H9 (cell line): ENCODE measurements around the gene ABHD8. TPM values are rescaled to one million over a fixed set of nuclear protein-coding genes. Genes with fewer than 3 reads are reported as not detected.

Experiments used
- DNase-seq: peaks from one replicate; pipeline ENCODE4 v3.0.0-alpha.2; 2017
- H2AFZ ChIP-seq: one replicate; pipeline ENCODE4 v1.6.1; 2013; ENCODE audit warnings: mild to moderate bottlenecking, low read length, control low read depth, moderate library complexity
- H2AK5ac ChIP-seq: 2 replicates; pipeline ENCODE4 v1.6.1; 2013; ENCODE audit warnings: low read length, control low read depth, mixed read lengths; ENCODE audit not compliant: insufficient read length
- H2BK120ac ChIP-seq: one replicate; pipeline ENCODE4 v1.6.1; 2013; ENCODE audit warnings: low read depth, mild to moderate bottlenecking, low read length, control low read depth, inconsistent platforms; ENCODE audit not compliant: poor library complexity, severe bottlenecking
- H2BK12ac ChIP-seq: 2 replicates; pipeline ENCODE4 v1.6.1; 2013; ENCODE audit warnings: low read length, control low read depth, mixed read lengths, low read depth; ENCODE audit not compliant: insufficient read length
- H2BK15ac ChIP-seq: 2 replicates; pipeline ENCODE4 v1.6.1; 2013; ENCODE audit warnings: low read depth, low read length, control low read depth
- H2BK20ac ChIP-seq: one replicate; pipeline ENCODE4 v1.6.1; 2013; ENCODE audit warnings: low read depth, mild to moderate bottlenecking, low read length, control low read depth, inconsistent platforms; ENCODE audit not compliant: poor library complexity, severe bottlenecking
- H2BK5ac ChIP-seq: 2 replicates; pipeline ENCODE4 v1.6.1; 2013; ENCODE audit warnings: low read length, control low read depth, mixed read lengths; ENCODE audit not compliant: insufficient read length
- H3K14ac ChIP-seq: 2 replicates; pipeline ENCODE4 v1.6.1; 2013; ENCODE audit warnings: low read length, control low read depth; ENCODE audit not compliant: insufficient read depth
- H3K18ac ChIP-seq: 2 replicates; pipeline ENCODE4 v1.6.1; 2013; ENCODE audit warnings: low read depth, mild to moderate bottlenecking, mixed read lengths, low read length, control low read depth; ENCODE audit not compliant: insufficient read length
- H3K23ac ChIP-seq: 2 replicates; pipeline ENCODE4 v1.6.1; 2013; ENCODE audit warnings: low read length, control low read depth, mixed read lengths, low read depth; ENCODE audit not compliant: insufficient read length
- H3K23me2 ChIP-seq: 2 replicates; pipeline ENCODE4 v1.6.1; 2013; ENCODE audit warnings: low read depth, mild to moderate bottlenecking, mixed read lengths, low read length, control low read depth; ENCODE audit not compliant: insufficient read length, poor library complexity, severe bottlenecking
- H3K27ac ChIP-seq: 2 replicates; pipeline ENCODE4 v1.5.1; 2013; ENCODE audit warnings: low read length, control low read depth, mixed read lengths, low read depth; ENCODE audit not compliant: insufficient read length
- H3K27me3 ChIP-seq: 2 replicates; pipeline ENCODE4 v1.6.1; 2013; ENCODE audit warnings: low read length, control low read depth, inconsistent platforms; ENCODE audit not compliant: insufficient read depth
- H3K4ac ChIP-seq: 2 replicates; pipeline ENCODE4 v1.6.1; 2013; ENCODE audit warnings: low read depth, mild to moderate bottlenecking, control low read depth, inconsistent platforms, low read length, moderate library complexity
- H3K4me1 ChIP-seq: 2 replicates; pipeline ENCODE4 v1.6.1; 2013; ENCODE audit warnings: low read length, control low read depth, inconsistent platforms; ENCODE audit not compliant: insufficient read depth
- H3K4me2 ChIP-seq: 2 replicates; pipeline ENCODE4 v1.6.1; 2013; ENCODE audit warnings: low read length, control low read depth, mixed read lengths; ENCODE audit not compliant: insufficient read length, insufficient read depth
- H3K56ac ChIP-seq: 2 replicates; pipeline ENCODE4 v1.6.1; 2013; ENCODE audit warnings: low read depth, mild to moderate bottlenecking, mixed read lengths, low read length, control low read depth; ENCODE audit not compliant: insufficient read length
- H3K79me1 ChIP-seq: 2 replicates; pipeline ENCODE4 v1.6.1; 2013; ENCODE audit warnings: low read depth, mild to moderate bottlenecking, moderate library complexity, low read length, control low read depth, inconsistent platforms; ENCODE audit not compliant: insufficient read depth, poor library complexity, severe bottlenecking
- H3K79me2 ChIP-seq: 2 replicates; pipeline ENCODE4 v1.6.1; 2013; ENCODE audit warnings: low read length, control low read depth, inconsistent platforms; ENCODE audit not compliant: insufficient read depth
- H3K9ac ChIP-seq: 2 replicates; pipeline ENCODE4 v1.6.1; 2013; ENCODE audit warnings: low read length, control low read depth, mixed read lengths; ENCODE audit not compliant: insufficient read length; ENCODE audit errors: extremely low read depth
- H3K9me3 ChIP-seq: one replicate; pipeline ENCODE4 v1.6.1; 2013; ENCODE audit warnings: low read depth, low read length, inconsistent platforms; ENCODE audit not compliant: control insufficient read depth
- H3T11ph ChIP-seq: one replicate; pipeline ENCODE4 v1.6.1; 2013; ENCODE audit warnings: mild to moderate bottlenecking, low read length, control low read depth, inconsistent platforms
- H4K20me1 ChIP-seq: one replicate; pipeline ENCODE4 v1.6.1; 2013; ENCODE audit not compliant: control insufficient read depth, insufficient read length, insufficient read depth
- H4K5ac ChIP-seq: 2 replicates; pipeline ENCODE4 v1.6.1; 2013; ENCODE audit warnings: low read depth, mild to moderate bottlenecking, mixed read lengths, low read length, control low read depth; ENCODE audit not compliant: insufficient read length
- H4K8ac ChIP-seq: replicated peaks from 2 replicates; pipeline ENCODE4 v1.6.1; 2013; ENCODE audit warnings: low read length, control low read depth, mixed read lengths, low read depth; ENCODE audit not compliant: insufficient read length
- H4K91ac ChIP-seq: 2 replicates; pipeline ENCODE4 v1.6.1; 2013; ENCODE audit warnings: low read depth, mild to moderate bottlenecking, moderate library complexity, mixed read lengths, low read length, control low read depth; ENCODE audit not compliant: insufficient read length
- H3K27ac Mint-ChIP-seq, 3 experiments: 2 replicates in 2 of 3; 3 replicates in 1 of 3; pipeline ENCODE4 v1.8.0; 2020 to 2021; ENCODE audit warnings: mixed read lengths in 3 of 3, mild to moderate bottlenecking in 1 of 3, moderate library complexity in 1 of 3
- H3K27me3 Mint-ChIP-seq: 2 replicates; pipeline ENCODE4 v1.8.0; 2021; ENCODE audit warnings: low read depth, mild to moderate bottlenecking, moderate library complexity, mixed read lengths
- H3K36me3 Mint-ChIP-seq, 3 experiments: 2 replicates in 2 of 3; 3 replicates in 1 of 3; pipeline ENCODE4 v1.8.0; 2020 to 2021; ENCODE audit warnings: low read depth in 3 of 3, mixed read lengths in 3 of 3; ENCODE audit not compliant: insufficient read depth in 1 of 3
- H3K4me1 Mint-ChIP-seq, 2 experiments: 2 replicates each; pipeline ENCODE4 v1.8.0; 2020; ENCODE audit warnings: mixed read lengths in 2 of 2
- H3K4me3 Mint-ChIP-seq, 2 experiments: 2 replicates in 1 of 2; 3 replicates in 1 of 2; pipeline ENCODE4 v1.8.0; 2020 to 2021; ENCODE audit warnings: mild to moderate bottlenecking in 2 of 2, mixed read lengths in 2 of 2, moderate library complexity in 1 of 2
- H3K9me3 Mint-ChIP-seq, 2 experiments: 2 replicates in 1 of 2; 3 replicates in 1 of 2; pipeline ENCODE4 v1.8.0; 2020; ENCODE audit warnings: mild to moderate bottlenecking in 2 of 2, mixed read lengths in 2 of 2, moderate library complexity in 1 of 2
- WGBS: extraction: QIAGEN DNeasy Blood & Tissue Kit; methylation state at CpG from one replicate; pipeline ENCODE4 v1.1.7; 2013; ENCODE audit warnings: missing lambda C conversion rate, low lambda C conversion rate, mixed read lengths; ENCODE audit not compliant: insufficient read length; ENCODE audit errors: extremely low coverage; 5-methylcytosine and 5-hydroxymethylcytosine counted together
- total RNA-seq: library from RNA; stranded (reverse); gene quantifications from 2 replicates; pipeline ENCODE4 v1.2.1, GENCODE V29; 2021
- TF ChIP-seq, protein P1 (sequence below): fragments of 200-600 bp; sonication (generic); conservative IDR thresholded peaks from 3 replicates; pipeline ENCODE4 v1.8.0; 2021; ENCODE audit warnings: antibody characterized with exemption, mild to moderate bottlenecking

The ABHD8 gene
- total RNA-seq, 1 experiment from 2014 or later: 11.7 TPM

- H3K56ac ChIP-seq: no peak overlapping the region
- no peak overlapping the region for H2AK5ac ChIP-seq
- Mint-ChIP-seq H3K4me3 (no peak overlapping the region; a peak in 1 of 5 replicates), H3K27ac (no peak overlapping the region), H3K27me3 (peaks cover 1% of the 10 kb centered on the region; the same call in 1 of the 2 replicates), H3K4me1 (peaks cover 4 to 15% of the 10 kb centered on the region in 2 experiments), H3K9me3 (no peaks in the 10 kb centered on the region; a peak in 1 of 5 replicates), H3K36me3 (peaks cover 0 to 24% (median 2%) of the 10 kb centered on the region in 3 experiments; a peak in 4 of 7 replicates)
- no peak overlapping the region for H4K8ac ChIP-seq
- H3K4me2 ChIP-seq: no peak overlapping the region
- no peak overlapping the region for H2BK120ac ChIP-seq
- no peak overlapping the region for H2BK5ac ChIP-seq
- no peak overlapping the region for H2BK20ac ChIP-seq
- no peaks in the 10 kb centered on the region for H3K27me3 ChIP-seq
- no peak overlapping the region for H3K23ac ChIP-seq
- WGBS: no CpG with 5 or more reads among the region's 9 CpGs
- TF ChIP-seq, protein P1, sequence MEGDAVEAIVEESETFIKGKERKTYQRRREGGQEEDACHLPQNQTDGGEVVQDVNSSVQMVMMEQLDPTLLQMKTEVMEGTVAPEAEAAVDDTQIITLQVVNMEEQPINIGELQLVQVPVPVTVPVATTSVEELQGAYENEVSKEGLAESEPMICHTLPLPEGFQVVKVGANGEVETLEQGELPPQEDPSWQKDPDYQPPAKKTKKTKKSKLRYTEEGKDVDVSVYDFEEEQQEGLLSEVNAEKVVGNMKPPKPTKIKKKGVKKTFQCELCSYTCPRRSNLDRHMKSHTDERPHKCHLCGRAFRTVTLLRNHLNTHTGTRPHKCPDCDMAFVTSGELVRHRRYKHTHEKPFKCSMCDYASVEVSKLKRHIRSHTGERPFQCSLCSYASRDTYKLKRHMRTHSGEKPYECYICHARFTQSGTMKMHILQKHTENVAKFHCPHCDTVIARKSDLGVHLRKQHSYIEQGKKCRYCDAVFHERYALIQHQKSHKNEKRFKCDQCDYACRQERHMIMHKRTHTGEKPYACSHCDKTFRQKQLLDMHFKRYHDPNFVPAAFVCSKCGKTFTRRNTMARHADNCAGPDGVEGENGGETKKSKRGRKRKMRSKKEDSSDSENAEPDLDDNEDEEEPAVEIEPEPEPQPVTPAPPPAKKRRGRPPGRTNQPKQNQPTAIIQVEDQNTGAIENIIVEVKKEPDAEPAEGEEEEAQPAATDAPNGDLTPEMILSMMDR: no peak
- H3K23me2 ChIP-seq: no peaks in the 10 kb centered on the region
- no peak overlapping the region for H2BK15ac ChIP-seq
- H2AFZ ChIP-seq: no peak overlapping the region
- no peak overlapping the region for H3K27ac ChIP-seq
- H3K79me1 ChIP-seq: no peaks in the 10 kb centered on the region
- no peak overlapping the region for H2BK12ac ChIP-seq
- no peak overlapping the region for H3K14ac ChIP-seq
- no peaks in the 10 kb centered on the region for H3K79me2 ChIP-seq
- peaks cover 1% of the 10 kb centered on the region; the same call in 1 of the 2 replicates for H3K4me1 ChIP-seq
- H4K20me1 ChIP-seq: no peaks in the 10 kb centered on the region
- H3K4ac ChIP-seq: no peak overlapping the region
- no peak for DNase-seq
- H3T11ph ChIP-seq: no peak overlapping the region
- no peak overlapping the region for H3K9ac ChIP-seq
- H4K91ac ChIP-seq: no peak overlapping the region
- H3K9me3 ChIP-seq: peaks cover 13% of the 10 kb centered on the region
- H3K18ac ChIP-seq: no peak overlapping the region
- H4K5ac ChIP-seq: no peak overlapping the region
Measured at GRCh38 chr19:17259118-17259780, 44.0 kb downstream of the ABHD8 start.
